ENCODE results near the gene OR2L8. TPM values are rescaled to one million over a fixed set of nuclear protein-coding genes. Genes with fewer than 3 reads are reported as not detected.

Gene OR2L8
- under 1 TPM in 1 of 2 donors, not detected in 1; 0.69 TPM for total RNA-seq

GRCh38 chr1:247948558-247948957 is at the start of gene OR2L8:
Gene OR2L8, plus strand, starts transcription at chr1:247948858. Its CDS starts 0 bp downstream, at chr1:247948858.

GRCh38 chr1:247919952-247920351 is 28.7 kb upstream of the OR2L8 start, which contains the start of gene OR2T8:
Gene OR2T8, plus strand, starts transcription at chr1:247920252. Its CDS starts 766 bp downstream, at chr1:247921018.

GRCh38 chr1:247924868-247925267 is 23.8 kb upstream of the OR2L8 start, which contains the start of gene OR2AJ1:
Gene OR2AJ1, plus strand, starts transcription at chr1:247924889. Its CDS starts 8,880 bp downstream, at chr1:247933769.

GRCh38 chr1:247964933-247965332 is 16.3 kb downstream of the OR2L8 start, which contains the start of gene OR2AK2:
Gene OR2AK2, plus strand, starts transcription at chr1:247965233. Its CDS starts 144 bp downstream, at chr1:247965377.

Small RNA genes within 50 kb of the gene (small RNA-seq; reads per million reads assigned to genes)
- 0 reads per million in 2 donors for gene RF00019

Other genes with a start within 250 kb of the OR2L8 start
- not detected for gene OR6F1, start 232.2 kb upstream of the OR2L8 start, total RNA-seq
- gene OR14K1, start 210.2 kb upstream of the OR2L8 start, total RNA-seq = not detected
- gene OR14A2, start 200.7 kb upstream of the OR2L8 start, total RNA-seq = not detected
- gene OR1C1, start 188.3 kb upstream of the OR2L8 start, total RNA-seq = not detected
- gene OR14A16, start 124.7 kb upstream of the OR2L8 start, total RNA-seq = not detected
- not detected for gene OR11L1, start 107.0 kb upstream of the OR2L8 start, total RNA-seq
- gene TRIM58, start 91.7 kb upstream of the OR2L8 start, total RNA-seq = 1 to 10 TPM in 1 of 2 donors, under 1 TPM in 1; 0.33 to 1.4 TPM
- under 1 TPM; 0.34 to 0.67 TPM for gene OR2W3, start 53.3 kb upstream of the OR2L8 start, total RNA-seq
- not detected for gene OR2T8, start 28.6 kb upstream of the OR2L8 start, total RNA-seq
- not detected for gene OR2AJ1, start 24.0 kb upstream of the OR2L8 start, total RNA-seq
- gene OR2AK2, start 16.4 kb downstream of the OR2L8 start, total RNA-seq = under 1 TPM in 1 of 2 donors, not detected in 1; 0.34 TPM
- gene OR2L5, start 64.8 kb downstream of the OR2L8 start, total RNA-seq = not detected
- gene OR2L2, start 81.2 kb downstream of the OR2L8 start, total RNA-seq = under 1 TPM in 1 of 2 donors, not detected in 1; under 0.01 TPM
- not detected for gene OR2L3, start 98.0 kb downstream of the OR2L8 start, total RNA-seq
- gene OR2L13, start 146.3 kb downstream of the OR2L8 start, total RNA-seq = not detected
- not detected for gene OR2M5, start 196.3 kb downstream of the OR2L8 start, total RNA-seq
- not detected for gene OR2M2, start 226.0 kb downstream of the OR2L8 start, total RNA-seq
- not detected for gene OR2M3, start 248.4 kb downstream of the OR2L8 start, total RNA-seq

All from melanocyte of skin (primary cell).